ENCODE data around the gene REXO4. TPM values are rescaled to one million over a fixed set of nuclear protein-coding genes. Genes with fewer than 3 reads are reported as not detected.

Gene REXO4, protein sequence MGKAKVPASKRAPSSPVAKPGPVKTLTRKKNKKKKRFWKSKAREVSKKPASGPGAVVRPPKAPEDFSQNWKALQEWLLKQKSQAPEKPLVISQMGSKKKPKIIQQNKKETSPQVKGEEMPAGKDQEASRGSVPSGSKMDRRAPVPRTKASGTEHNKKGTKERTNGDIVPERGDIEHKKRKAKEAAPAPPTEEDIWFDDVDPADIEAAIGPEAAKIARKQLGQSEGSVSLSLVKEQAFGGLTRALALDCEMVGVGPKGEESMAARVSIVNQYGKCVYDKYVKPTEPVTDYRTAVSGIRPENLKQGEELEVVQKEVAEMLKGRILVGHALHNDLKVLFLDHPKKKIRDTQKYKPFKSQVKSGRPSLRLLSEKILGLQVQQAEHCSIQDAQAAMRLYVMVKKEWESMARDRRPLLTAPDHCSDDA
- total RNA-seq (10 to 100 TPM; 16.9 to 23.4 TPM), polyA plus RNA-seq (ENCODE audit: insufficient read length in 6 of 6) (10 to 100 TPM; 27.2 to 29.1 (median 28.1) TPM)
- long read RNA-seq, donor 1, transcript REXO4-202 (8 exons, 2,360 nt): major isoform, 7 of 25 reads
- long read RNA-seq, donor 1, partial matches to known transcripts: 18 of 25 reads
- long read RNA-seq, donor 1, other reads (novel, unspliced or antisense): 0 of 25 reads
- long read RNA-seq, donor 2, transcript REXO4-202 (8 exons, 2,360 nt): major isoform, 6 of 15 reads
- long read RNA-seq, donor 2, partial matches to known transcripts: 9 of 15 reads
- long read RNA-seq, donor 2, other reads (novel, unspliced or antisense): 0 of 15 reads
- long read RNA-seq, donor 3, transcript REXO4-202 (8 exons, 2,360 nt): major isoform, 7 of 7 reads
- long read RNA-seq, donor 3, partial matches to known transcripts: 0 of 7 reads
- long read RNA-seq, donor 3, other reads (novel, unspliced or antisense): 0 of 7 reads
- long read RNA-seq, donor 4, transcript REXO4-202 (8 exons, 2,360 nt): major isoform, 7 of 10 reads
- long read RNA-seq, donor 4, partial matches to known transcripts: 2 of 10 reads
- long read RNA-seq, donor 4, other reads (novel, unspliced or antisense): 1 of 10 reads
- long read RNA-seq, donor 5, transcript REXO4-202 (8 exons, 2,360 nt): major isoform, 10 of 24 reads
- long read RNA-seq, donor 5, partial matches to known transcripts: 14 of 24 reads
- long read RNA-seq, donor 5, other reads (novel, unspliced or antisense): 0 of 24 reads
- long read RNA-seq, donor 6, transcript REXO4-202 (8 exons, 2,360 nt): major isoform, 10 of 15 reads
- long read RNA-seq, donor 6, partial matches to known transcripts: 5 of 15 reads
- long read RNA-seq, donor 6, other reads (novel, unspliced or antisense): 0 of 15 reads
- long read RNA-seq, donor 7, transcript REXO4-202 (8 exons, 2,360 nt): major isoform, 8 of 14 reads
- long read RNA-seq, donor 7, partial matches to known transcripts: 6 of 14 reads
- long read RNA-seq, donor 7, other reads (novel, unspliced or antisense): 0 of 14 reads
- long read RNA-seq, donor 8, transcript REXO4-202 (8 exons, 2,360 nt): major isoform, 6 of 6 reads
- long read RNA-seq, donor 8, partial matches to known transcripts: 0 of 6 reads
- long read RNA-seq, donor 8, other reads (novel, unspliced or antisense): 0 of 6 reads
- long read RNA-seq, donor 9: 0 reads
- long read RNA-seq, donor 10, transcript REXO4-202 (8 exons, 2,360 nt): major isoform, 10 of 17 reads
- long read RNA-seq, donor 10, partial matches to known transcripts: 2 of 17 reads
- long read RNA-seq, donor 10, other reads (novel, unspliced or antisense): 5 of 17 reads
- long read RNA-seq, donor 11, transcript REXO4-202 (8 exons, 2,360 nt): major isoform, 8 of 21 reads
- long read RNA-seq, donor 11, partial matches to known transcripts: 12 of 21 reads
- long read RNA-seq, donor 11, other reads (novel, unspliced or antisense): 0 of 21 reads
- long read RNA-seq, donor 12, transcript REXO4-202 (8 exons, 2,360 nt): major isoform, 9 of 10 reads
- long read RNA-seq, donor 12, partial matches to known transcripts: 0 of 10 reads
- long read RNA-seq, donor 12, other reads (novel, unspliced or antisense): 0 of 10 reads

DNA sequence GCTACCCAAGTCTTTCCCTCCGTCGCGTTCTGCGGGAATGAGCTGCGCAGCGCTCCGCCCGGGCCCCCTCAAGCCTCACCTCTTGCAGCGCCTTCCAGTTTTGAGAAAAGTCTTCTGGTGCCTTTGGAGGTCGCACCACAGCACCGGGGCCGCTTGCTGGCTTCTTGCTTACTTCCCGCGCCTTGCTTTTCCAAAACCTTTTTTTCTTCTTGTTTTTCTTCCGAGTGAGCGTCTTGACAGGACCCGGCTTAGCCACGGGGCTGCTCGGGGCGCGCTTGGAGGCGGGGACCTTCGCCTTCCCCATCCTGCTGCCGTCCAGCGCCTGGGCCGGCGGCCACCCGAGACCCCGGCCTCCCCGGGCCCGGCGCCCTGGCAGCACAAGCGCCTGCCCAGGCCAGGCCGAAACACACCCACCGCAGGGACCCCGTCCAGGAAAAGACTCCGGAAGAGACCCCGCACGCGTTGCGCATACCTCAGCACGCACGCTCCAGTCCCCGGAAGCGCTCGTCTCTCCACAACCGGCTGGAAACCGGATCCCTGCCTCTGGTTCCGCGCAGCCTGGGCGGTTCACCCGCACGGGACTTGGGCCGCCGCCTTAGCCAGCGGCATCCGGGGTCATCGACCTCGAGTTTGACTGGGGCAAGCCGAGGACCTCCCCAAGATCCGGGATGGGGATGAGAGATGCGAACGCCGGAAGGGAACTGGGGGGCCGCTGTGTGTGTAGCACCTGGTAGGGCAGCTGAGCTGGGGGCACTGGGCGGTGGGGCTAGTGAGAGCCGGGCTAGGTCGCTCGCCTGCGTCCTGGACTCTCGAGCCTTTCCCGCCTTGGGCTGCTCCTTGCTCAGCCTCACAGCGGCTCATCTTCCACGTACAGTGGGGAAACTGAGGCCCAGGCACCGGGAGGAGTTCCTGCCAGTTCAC is at the start of gene REXO4:
Gene REXO4, minus strand, starts transcription at position 470 of the 921 bp plus-strand sequence. Its CDS starts 166 bp downstream, at position 304.
- DNase-seq: peak; percentile 80 to 93 (median 86)
- H3K27me3 ChIP-seq: no peaks in the 10 kb centered on the region
- peak; percentile 96 for ATAC-seq

DNA sequence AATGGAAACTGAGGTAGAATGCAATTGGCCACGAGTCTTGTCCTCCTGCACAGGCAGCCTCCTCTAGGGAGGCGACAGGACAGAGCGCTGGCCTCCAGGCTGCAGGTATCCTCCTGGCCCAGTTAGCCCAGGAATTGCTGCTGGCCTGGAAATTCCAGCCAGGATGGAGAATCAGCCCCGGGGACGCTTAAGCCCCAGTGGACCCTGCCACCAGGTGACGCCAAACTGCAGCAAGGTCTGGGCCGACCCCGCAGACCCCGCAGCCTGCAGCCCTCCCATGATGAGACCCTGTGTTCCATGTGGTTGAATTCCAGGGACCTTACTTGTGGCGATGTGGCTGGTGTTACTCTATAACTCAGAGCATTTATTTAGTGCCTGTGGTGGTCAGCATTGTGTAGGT is 49.3 kb upstream of the REXO4 start:
- ATAC-seq (no peak), DNase-seq (no peak)
- H3K27me3 ChIP-seq: no peaks in the 10 kb centered on the region
- no peak overlapping the region for H3K4me3 ChIP-seq
- H3K4me1 ChIP-seq: peaks cover 0 to 17% of the 10 kb centered on the region in 2 donors
- peaks cover 0 to 24% of the 10 kb centered on the region in 2 donors for H3K36me3 ChIP-seq
- no peaks in the 10 kb centered on the region for H3K9me3 ChIP-seq
- TF ChIP-seq, protein P1, sequence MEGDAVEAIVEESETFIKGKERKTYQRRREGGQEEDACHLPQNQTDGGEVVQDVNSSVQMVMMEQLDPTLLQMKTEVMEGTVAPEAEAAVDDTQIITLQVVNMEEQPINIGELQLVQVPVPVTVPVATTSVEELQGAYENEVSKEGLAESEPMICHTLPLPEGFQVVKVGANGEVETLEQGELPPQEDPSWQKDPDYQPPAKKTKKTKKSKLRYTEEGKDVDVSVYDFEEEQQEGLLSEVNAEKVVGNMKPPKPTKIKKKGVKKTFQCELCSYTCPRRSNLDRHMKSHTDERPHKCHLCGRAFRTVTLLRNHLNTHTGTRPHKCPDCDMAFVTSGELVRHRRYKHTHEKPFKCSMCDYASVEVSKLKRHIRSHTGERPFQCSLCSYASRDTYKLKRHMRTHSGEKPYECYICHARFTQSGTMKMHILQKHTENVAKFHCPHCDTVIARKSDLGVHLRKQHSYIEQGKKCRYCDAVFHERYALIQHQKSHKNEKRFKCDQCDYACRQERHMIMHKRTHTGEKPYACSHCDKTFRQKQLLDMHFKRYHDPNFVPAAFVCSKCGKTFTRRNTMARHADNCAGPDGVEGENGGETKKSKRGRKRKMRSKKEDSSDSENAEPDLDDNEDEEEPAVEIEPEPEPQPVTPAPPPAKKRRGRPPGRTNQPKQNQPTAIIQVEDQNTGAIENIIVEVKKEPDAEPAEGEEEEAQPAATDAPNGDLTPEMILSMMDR (IDR thresholded peaks at IDR 0.05): no peak
- H3K27ac ChIP-seq: no peak overlapping the region
- intact Hi-C loops (cut with DNase I): no loop called here

More for the DNA sequence above, at the start of gene REXO4:
- intact Hi-C loops (cut with DNase I): no loop called here
- TF ChIP-seq, protein P1 (IDR thresholded peaks at IDR 0.05): no peak
- Histone ChIP-seq H3K36me3 (peaks cover 0 to 27% of the 10 kb centered on the region in 2 donors), H3K4me3 (peak within 1 kb of the TSS; percentile 76 to 85), H3K27ac (peak within 1 kb of the TSS; percentile 77 to 80), H3K4me1 (peaks cover 7 to 31% of the 10 kb centered on the region in 2 donors), H3K9me3 (no peaks in the 10 kb centered on the region)

DNA sequence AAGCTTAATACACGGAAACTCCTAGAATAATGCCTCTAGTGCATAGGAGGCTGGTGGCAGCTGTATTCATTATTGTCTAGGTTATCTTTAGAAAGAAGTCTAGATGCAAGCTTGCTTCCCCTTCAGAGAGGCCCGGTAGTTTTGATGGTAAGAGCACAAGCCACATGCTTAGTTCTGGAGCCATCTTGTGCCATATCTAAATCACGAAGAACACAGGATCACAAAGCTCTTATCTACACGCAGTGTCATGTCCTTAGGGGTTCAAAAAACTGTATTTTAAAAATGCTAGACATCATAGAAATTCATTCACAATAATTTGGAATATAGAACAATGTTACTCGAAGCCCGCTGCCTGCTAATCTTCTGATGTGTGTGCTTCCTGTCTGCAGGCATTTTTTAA is 48.2 kb upstream of the REXO4 start:
- Histone ChIP-seq H3K27me3 (no peaks in the 10 kb centered on the region), H3K9me3 (no peaks in the 10 kb centered on the region), H3K4me1 (peaks cover 3 to 12% of the 10 kb centered on the region in 2 donors), H3K4me3 (no peak overlapping the region), H3K27ac (no peak overlapping the region), H3K36me3 (peaks cover 0 to 14% of the 10 kb centered on the region in 2 donors)
- ATAC-seq: no peak
- no peak for DNase-seq
- intact Hi-C loops (cut with DNase I): no loop called here
- TF ChIP-seq, protein P1 (IDR thresholded peaks at IDR 0.05): no peak
